ENCODE results near the gene EPB41L2. TPM values are rescaled to one million over a fixed set of nuclear protein-coding genes. Genes with fewer than 3 reads are reported as not detected.
A peak's percentile ranks its signal among the peaks of the same experiment; 100 is the strongest.

Gene EPB41L2
- total RNA-seq, 1 donor from 2014 or later: 61.6 TPM

DNA sequence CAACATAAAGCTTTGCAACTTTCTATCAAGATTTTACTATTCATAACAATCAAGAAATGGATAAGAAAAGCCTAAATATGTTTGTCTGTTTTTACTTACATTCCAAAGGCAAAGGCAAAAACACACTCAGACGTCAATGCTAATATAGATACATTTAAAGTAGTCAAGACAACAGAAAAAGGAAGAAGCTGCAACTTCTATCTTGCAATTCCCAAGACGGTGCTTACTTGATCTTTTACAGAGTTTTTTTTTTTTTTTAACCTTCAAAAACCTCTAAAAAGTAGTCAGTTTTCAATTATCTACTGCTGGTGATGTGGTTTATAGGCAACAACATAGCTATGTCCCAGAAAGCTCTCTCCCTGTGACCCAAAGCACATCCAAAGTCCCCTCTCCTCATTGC lies 58.1 kb downstream of the EPB41L2 start:
- Mint-ChIP-seq H3K4me1 (ENCODE audit: low read depth) (peaks cover 28% of the 10 kb centered on the region), H3K27ac (no peak overlapping the region), H3K9me3 (ENCODE audit: low read depth) (peaks cover 27% of the 10 kb centered on the region), H3K4me3 (ENCODE audit: low read depth) (no peak overlapping the region), H3K27me3 (peaks cover 17% of the 10 kb centered on the region), H3K36me3 (ENCODE audit: insufficient read depth) (peaks cover 19% of the 10 kb centered on the region)
- TF ChIP-seq, protein P1, sequence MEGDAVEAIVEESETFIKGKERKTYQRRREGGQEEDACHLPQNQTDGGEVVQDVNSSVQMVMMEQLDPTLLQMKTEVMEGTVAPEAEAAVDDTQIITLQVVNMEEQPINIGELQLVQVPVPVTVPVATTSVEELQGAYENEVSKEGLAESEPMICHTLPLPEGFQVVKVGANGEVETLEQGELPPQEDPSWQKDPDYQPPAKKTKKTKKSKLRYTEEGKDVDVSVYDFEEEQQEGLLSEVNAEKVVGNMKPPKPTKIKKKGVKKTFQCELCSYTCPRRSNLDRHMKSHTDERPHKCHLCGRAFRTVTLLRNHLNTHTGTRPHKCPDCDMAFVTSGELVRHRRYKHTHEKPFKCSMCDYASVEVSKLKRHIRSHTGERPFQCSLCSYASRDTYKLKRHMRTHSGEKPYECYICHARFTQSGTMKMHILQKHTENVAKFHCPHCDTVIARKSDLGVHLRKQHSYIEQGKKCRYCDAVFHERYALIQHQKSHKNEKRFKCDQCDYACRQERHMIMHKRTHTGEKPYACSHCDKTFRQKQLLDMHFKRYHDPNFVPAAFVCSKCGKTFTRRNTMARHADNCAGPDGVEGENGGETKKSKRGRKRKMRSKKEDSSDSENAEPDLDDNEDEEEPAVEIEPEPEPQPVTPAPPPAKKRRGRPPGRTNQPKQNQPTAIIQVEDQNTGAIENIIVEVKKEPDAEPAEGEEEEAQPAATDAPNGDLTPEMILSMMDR (IDR thresholded peaks at IDR 0.05; ENCODE audit: unreplicated experiment): no peak
- no peak for DNase-seq (ENCODE audit: low spot score, unreplicated experiment)

DNA sequence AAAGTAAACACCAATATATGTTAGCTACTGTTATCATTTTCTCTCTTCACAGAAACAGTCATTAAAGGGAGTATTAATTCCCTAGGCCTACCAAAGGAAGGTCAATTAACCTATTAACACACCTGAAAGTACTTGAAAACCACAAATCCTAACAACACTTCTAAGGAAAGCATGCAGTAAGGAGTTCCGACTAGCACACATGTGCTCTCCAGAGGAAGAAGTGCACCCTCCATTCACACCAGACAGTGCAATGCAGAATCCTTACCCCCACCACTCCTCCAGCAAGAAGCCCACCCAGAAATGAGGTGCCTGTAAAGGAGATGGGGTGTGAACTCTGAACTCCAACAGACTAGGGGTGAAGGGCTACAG lies 58.7 kb downstream of the EPB41L2 start:
- Mint-ChIP-seq H3K9me3 (ENCODE audit: low read depth) (peaks cover 22% of the 10 kb centered on the region), H3K36me3 (ENCODE audit: insufficient read depth) (peaks cover 13% of the 10 kb centered on the region), H3K4me3 (ENCODE audit: low read depth) (no peak overlapping the region), H3K27ac (no peak overlapping the region), H3K27me3 (peaks cover 17% of the 10 kb centered on the region), H3K4me1 (ENCODE audit: low read depth) (peaks cover 29% of the 10 kb centered on the region)
- no peak for DNase-seq (ENCODE audit: low spot score, unreplicated experiment)
- TF ChIP-seq, protein P1 (IDR thresholded peaks at IDR 0.05; ENCODE audit: unreplicated experiment): no peak

DNA sequence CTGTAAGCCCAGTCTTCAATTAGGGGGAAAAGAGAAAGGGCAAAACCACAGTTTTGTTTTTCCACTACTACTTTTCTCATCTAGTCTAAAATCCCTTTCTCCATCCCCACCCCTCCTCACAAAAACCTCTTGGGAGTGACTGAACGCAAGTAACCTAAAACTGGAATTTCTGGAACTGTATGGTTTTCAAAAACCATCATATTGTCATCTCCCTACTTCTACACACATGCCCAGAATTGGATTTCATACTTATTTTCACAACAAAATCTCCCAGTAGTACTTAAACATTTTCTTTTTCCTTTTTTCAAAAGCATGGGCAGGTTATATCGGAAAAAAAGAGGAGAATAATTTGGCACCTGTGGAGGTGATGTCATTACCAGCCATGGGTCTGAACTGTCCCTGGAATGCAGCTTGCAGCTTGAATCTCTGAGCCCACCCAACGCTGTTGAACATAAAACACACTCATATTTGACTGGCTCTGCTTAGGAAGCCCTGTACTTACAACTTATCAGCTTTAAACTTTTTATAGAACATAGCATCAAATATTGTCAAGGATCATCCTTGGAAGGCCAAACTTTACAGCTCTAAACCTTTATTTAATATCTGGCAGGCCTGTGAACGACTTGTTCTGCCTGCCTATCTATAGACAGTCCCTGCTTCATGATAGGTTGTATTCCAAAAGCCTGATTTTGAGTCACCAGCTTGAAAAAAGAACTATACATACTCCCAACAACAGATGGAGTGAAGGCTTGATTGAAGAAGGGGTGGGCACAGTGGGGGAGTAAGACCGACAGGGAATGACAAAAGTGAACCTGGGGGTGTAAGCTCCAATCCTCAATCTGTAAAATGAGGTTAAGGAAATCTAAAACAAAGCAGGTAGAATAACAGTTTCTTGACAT lies 59.3 kb downstream of the EPB41L2 start:
- H3K36me3 Mint-ChIP-seq (ENCODE audit: insufficient read depth): peaks cover 12% of the 10 kb centered on the region
- DNase-seq (ENCODE audit: low spot score, unreplicated experiment): no peak
- H3K9me3 Mint-ChIP-seq (ENCODE audit: low read depth): peaks cover 17% of the 10 kb centered on the region
- H3K4me1 Mint-ChIP-seq (ENCODE audit: low read depth): peaks cover 29% of the 10 kb centered on the region
- H3K4me3 Mint-ChIP-seq (ENCODE audit: low read depth): no peak overlapping the region
- peaks cover 21% of the 10 kb centered on the region for H3K27me3 Mint-ChIP-seq
- no peak overlapping the region for H3K27ac Mint-ChIP-seq
- TF ChIP-seq, protein P1 (IDR thresholded peaks at IDR 0.05; ENCODE audit: unreplicated experiment): no peak

DNA sequence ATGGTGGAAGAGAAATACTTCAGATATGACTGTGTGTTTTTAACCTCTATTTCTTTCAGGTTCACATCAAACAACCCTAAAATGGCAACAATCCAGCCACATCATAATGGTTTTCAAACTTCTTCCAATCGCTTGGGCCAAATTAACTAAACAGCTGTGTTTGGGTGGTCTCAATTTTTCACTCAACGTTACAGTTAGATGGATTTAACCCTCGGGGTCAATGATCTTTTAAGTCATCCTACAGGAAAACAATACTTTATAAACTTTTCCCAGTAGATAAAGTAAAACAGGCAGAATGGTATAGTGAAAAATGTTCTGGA lies 60.4 kb downstream of the EPB41L2 start:
- TF ChIP-seq, protein P1 (IDR thresholded peaks at IDR 0.05; ENCODE audit: unreplicated experiment): no peak
- Mint-ChIP-seq H3K36me3 (ENCODE audit: insufficient read depth) (peaks cover 11% of the 10 kb centered on the region), H3K9me3 (ENCODE audit: low read depth) (peaks cover 11% of the 10 kb centered on the region)

DNA sequence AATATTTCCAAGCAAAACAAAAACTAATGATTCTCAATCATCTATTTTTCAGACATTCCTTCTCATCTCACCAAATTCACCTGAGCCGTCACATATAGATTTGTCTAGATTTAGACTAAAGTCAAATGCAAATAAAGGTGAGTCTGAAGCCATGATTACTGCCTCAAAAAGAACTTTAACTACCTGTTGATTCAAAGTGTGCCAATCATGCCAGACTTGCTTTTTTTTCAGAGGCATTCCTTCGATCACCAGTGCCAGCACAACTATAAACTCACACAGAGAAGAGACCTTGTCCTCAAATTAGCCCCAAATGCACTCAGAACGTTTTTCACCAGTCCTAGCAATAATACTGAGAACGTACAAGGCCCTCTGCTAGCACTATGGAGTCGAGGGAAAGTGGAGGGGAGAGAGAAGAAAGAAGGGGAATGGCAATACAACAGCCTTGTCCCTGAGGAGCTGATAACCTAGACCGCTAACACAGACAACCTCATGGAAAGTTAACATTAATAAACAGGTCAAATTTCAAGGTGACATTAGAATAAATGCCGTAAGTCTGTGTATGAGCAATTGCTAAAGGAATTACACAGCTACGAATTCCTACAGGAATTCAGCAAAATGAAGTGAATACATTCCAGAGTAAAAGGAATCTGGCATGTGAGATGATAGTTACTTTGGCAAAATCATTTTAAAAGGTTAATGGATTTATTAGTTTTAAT lies 60.9 kb downstream of the EPB41L2 start:
- TF ChIP-seq, protein P1 (IDR thresholded peaks at IDR 0.05; ENCODE audit: unreplicated experiment): no peak
- H3K4me1 Mint-ChIP-seq (ENCODE audit: low read depth): peaks cover 34% of the 10 kb centered on the region
- peaks cover 6% of the 10 kb centered on the region for H3K9me3 Mint-ChIP-seq (ENCODE audit: low read depth)
- H3K36me3 Mint-ChIP-seq (ENCODE audit: insufficient read depth): peaks cover 5% of the 10 kb centered on the region
- no peak for DNase-seq (ENCODE audit: low spot score, unreplicated experiment)
- H3K27ac Mint-ChIP-seq: peak overlapping the region; percentile 57
- peaks cover 29% of the 10 kb centered on the region for H3K27me3 Mint-ChIP-seq
- H3K4me3 Mint-ChIP-seq (ENCODE audit: low read depth): no peak overlapping the region

More for the DNA sequence above, 60.4 kb downstream of the EPB41L2 start:
- DNase-seq (ENCODE audit: low spot score, unreplicated experiment): no peak
- Mint-ChIP-seq H3K4me1 (ENCODE audit: low read depth) (peaks cover 29% of the 10 kb centered on the region), H3K27me3 (peaks cover 24% of the 10 kb centered on the region), H3K4me3 (ENCODE audit: low read depth) (no peak overlapping the region), H3K27ac (no peak overlapping the region)

All from progenitor cell of endocrine pancreas (in vitro differentiated cells).